ENCODE results near the gene PPP2R5D. TPM values are rescaled to one million over a fixed set of nuclear protein-coding genes. Genes with fewer than 3 reads are reported as not detected.
"Not testable (repeated sequence)": the region's sequence is repeated elsewhere in the genome, so short reads cannot be mapped to it uniquely, and the experiment has no call there.

The PPP2R5D gene
- total RNA-seq, 1 donor from 2014 or later: 55.1 TPM

- no peak overlapping the region for H3K4me3 Mint-ChIP-seq
- H3K36me3 Mint-ChIP-seq: peaks cover 18% of the 10 kb centered on the region
- no peak for DNase-seq (ENCODE audit: extremely low spot score, unreplicated experiment)
- no peaks in the 10 kb centered on the region for H3K27me3 Mint-ChIP-seq
- no peaks in the 10 kb centered on the region for H3K9me3 Mint-ChIP-seq
- no peak overlapping the region for H3K27ac Mint-ChIP-seq
- H3K4me1 Mint-ChIP-seq (ENCODE audit: unreplicated experiment): no peaks in the 10 kb centered on the region
- TF ChIP-seq CTCF (conservative IDR thresholded peaks at IDR 0.05): no peak
Observed at GRCh38 chr6:43040542-43041257, 56.3 kb downstream of the PPP2R5D start.

DNA sequence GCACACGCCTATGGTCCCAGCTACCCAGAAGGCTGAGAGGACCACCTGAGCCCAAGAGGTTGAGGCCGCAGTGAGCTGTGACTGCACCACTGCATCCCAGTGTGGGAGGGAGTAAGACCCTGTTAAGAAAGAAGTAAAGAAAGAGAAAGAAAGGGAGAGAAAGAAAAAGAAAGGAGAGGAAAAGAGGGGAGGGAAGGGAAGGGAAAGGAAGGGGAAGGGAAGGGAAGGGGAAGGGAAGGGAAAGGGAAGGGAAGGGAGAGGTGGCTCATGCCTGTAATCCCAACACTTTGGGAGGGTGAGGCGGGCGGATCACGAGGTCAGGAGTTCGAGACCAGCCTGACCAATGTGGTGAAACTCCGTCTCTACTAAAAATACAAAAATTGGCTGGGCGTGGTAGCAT, 57.1 kb downstream of the PPP2R5D start:
- not testable (repeated sequence) for H3K27me3 Mint-ChIP-seq; H3K27ac Mint-ChIP-seq; H3K4me1 Mint-ChIP-seq (ENCODE audit: unreplicated experiment); H3K9me3 Mint-ChIP-seq; H3K4me3 Mint-ChIP-seq; DNase-seq (ENCODE audit: extremely low spot score, unreplicated experiment)
- peaks cover 18% of the 10 kb centered on the region for H3K36me3 Mint-ChIP-seq

- Mint-ChIP-seq H3K36me3 (peaks cover 12% of the 10 kb centered on the region), H3K27me3 (no peaks in the 10 kb centered on the region), H3K4me1 (ENCODE audit: unreplicated experiment) (no peaks in the 10 kb centered on the region), H3K4me3 (no peak overlapping the region), H3K27ac (no peak overlapping the region), H3K9me3 (no peaks in the 10 kb centered on the region)
- TF ChIP-seq CTCF (conservative IDR thresholded peaks at IDR 0.05): no peak
- no peak for DNase-seq (ENCODE audit: extremely low spot score, unreplicated experiment)
Observed at GRCh38 chr6:43043310-43043709, 58.9 kb downstream of the PPP2R5D start.

DNA sequence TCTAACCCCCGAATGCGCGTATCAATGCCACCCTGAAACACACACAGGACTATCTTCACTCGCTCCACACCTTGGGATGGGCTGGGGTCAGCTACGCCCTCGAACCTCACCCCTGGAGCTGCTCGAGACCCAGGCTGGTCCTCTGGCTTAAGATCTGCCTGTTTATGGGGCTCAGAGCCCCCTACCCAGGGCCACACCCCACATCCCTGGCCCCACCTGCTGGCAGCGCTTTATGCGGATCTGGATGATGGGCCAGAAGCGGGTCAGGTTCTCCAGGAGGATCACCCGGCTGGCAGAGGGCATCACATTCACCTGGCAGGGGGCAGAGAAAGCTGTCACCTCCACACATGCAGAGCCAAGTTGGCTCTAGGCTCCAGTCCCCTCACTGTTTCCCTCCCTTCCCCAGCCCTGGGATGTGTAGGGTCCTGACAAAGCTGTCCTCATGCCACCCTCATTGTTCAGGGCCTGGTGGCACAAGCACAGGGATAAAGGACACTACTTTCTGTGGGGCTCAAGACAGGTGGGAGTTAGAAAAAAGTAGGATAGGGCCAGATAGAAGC, 61.1 kb downstream of the PPP2R5D start:
- no peaks in the 10 kb centered on the region for H3K9me3 Mint-ChIP-seq
- TF ChIP-seq CTCF (conservative IDR thresholded peaks at IDR 0.05): no peak
- H3K4me1 Mint-ChIP-seq (ENCODE audit: unreplicated experiment): peaks cover 2% of the 10 kb centered on the region
- H3K4me3 Mint-ChIP-seq: no peak overlapping the region
- H3K36me3 Mint-ChIP-seq: peaks cover 9% of the 10 kb centered on the region
- no peak for DNase-seq (ENCODE audit: extremely low spot score, unreplicated experiment)
- peak overlapping the region; percentile 61 for H3K27ac Mint-ChIP-seq
- H3K27me3 Mint-ChIP-seq: no peaks in the 10 kb centered on the region

GRCh38 chr6:43047998-43048397, 63.6 kb downstream of the PPP2R5D start:
- no peaks in the 10 kb centered on the region for H3K27me3 Mint-ChIP-seq
- H3K27ac Mint-ChIP-seq: no peak overlapping the region
- H3K4me1 Mint-ChIP-seq (ENCODE audit: unreplicated experiment): peaks cover 21% of the 10 kb centered on the region
- H3K4me3 Mint-ChIP-seq: no peak overlapping the region
- no peak for DNase-seq (ENCODE audit: extremely low spot score, unreplicated experiment)
- no peak for TF ChIP-seq CTCF (conservative IDR thresholded peaks at IDR 0.05)
- H3K9me3 Mint-ChIP-seq: no peaks in the 10 kb centered on the region
- H3K36me3 Mint-ChIP-seq: peaks cover 13% of the 10 kb centered on the region

DNA sequence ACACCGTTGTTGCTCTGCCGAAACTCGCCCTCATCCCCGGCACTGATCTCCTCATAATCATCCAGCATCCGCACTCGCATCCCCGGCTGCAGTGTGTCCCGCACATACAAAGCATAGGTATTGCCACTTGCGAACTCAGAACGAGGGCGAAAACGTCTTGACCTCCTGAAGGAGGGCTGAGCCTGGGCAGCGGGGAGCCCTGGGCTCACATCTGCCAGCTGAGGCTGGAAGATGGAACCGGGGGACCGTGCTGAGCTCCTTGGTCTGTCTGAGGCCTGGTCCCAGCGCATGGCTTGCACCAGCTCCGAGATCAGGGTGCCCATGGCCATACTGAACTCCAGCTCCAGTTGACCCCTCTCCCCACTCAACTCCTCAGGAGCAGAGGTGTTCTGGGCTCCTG, 66.6 kb downstream of the PPP2R5D start:
- Mint-ChIP-seq H3K4me3 (peak overlapping the region; percentile 72), H3K27me3 (no peaks in the 10 kb centered on the region), H3K4me1 (ENCODE audit: unreplicated experiment) (peaks cover 29% of the 10 kb centered on the region), H3K9me3 (no peaks in the 10 kb centered on the region), H3K27ac (no peak overlapping the region), H3K36me3 (peaks cover 18% of the 10 kb centered on the region)
- no peak for DNase-seq (ENCODE audit: extremely low spot score, unreplicated experiment)
- no peak for TF ChIP-seq CTCF (conservative IDR thresholded peaks at IDR 0.05)

Measured in type B pancreatic cell (in vitro differentiated cells).